Cardiac fibroblast (primary cell): ENCODE results near the gene OR5K4.

Experiments used
- DNase-seq, 2 donors: peaks; one replicate each; pipeline versions ENCODE4 v3.0.0 to v3.0.0-alpha.2; 2010; ENCODE audit warnings: low read depth in 2 of 2
- H3K4me3 ChIP-seq, 2 donors: replicated peaks in 1 of 2; 1 replicate in 1 of 2; 2 replicates in 1 of 2; pipeline ENCODE4 v1.5.1; 2011; ENCODE audit warnings: low read depth in 2 of 2, low read length in 2 of 2, mild to moderate bottlenecking in 2 of 2, moderate library complexity in 1 of 2
- CTCF ChIP-seq: IDR thresholded peaks from one replicate; pipeline ENCODE4 v1.5.1; 2011; ENCODE audit warnings: low read depth, mild to moderate bottlenecking, low read length, inconsistent platforms

OR5K4 gene

GRCh38 chr3:98341758-98342157 is 11.9 kb upstream of the OR5K4 start:
- no peak overlapping the region for H3K4me3 ChIP-seq
- no peak for TF ChIP-seq CTCF
- no peak for DNase-seq

GRCh38 chr3:98343647-98344507 is 9.8 kb upstream of the OR5K4 start:
- TF ChIP-seq CTCF: peak; percentile 59
- DNase-seq: peak; percentile 22 to 48
- no peak overlapping the region for H3K4me3 ChIP-seq

GRCh38 chr3:98350082-98350481 is 3.6 kb upstream of the OR5K4 start:
- no peak for TF ChIP-seq CTCF
- H3K4me3 ChIP-seq: no peak overlapping the region
- no peak for DNase-seq

GRCh38 chr3:98359250-98359649 is 5.6 kb downstream of the OR5K4 start:
- no peak for DNase-seq
- TF ChIP-seq CTCF: no peak
- no peak overlapping the region for H3K4me3 ChIP-seq

- peak; percentile 1 to 9 for DNase-seq
- H3K4me3 ChIP-seq: no peak overlapping the region
- TF ChIP-seq CTCF: no peak
Observed at GRCh38 chr3:98359993-98360675, 6.5 kb downstream of the OR5K4 start.

- no peak for TF ChIP-seq CTCF
- no peak for DNase-seq
- H3K4me3 ChIP-seq: no peak overlapping the region
Observed at GRCh38 chr3:98360681-98361080, 7.0 kb downstream of the OR5K4 start.
